NCI-H69 (cell line): ENCODE measurements around the gene MAP1B.
A peak's percentile ranks its signal among the peaks of the same experiment; 100 is the strongest.
"Not testable (repeated sequence)": the region's sequence is repeated elsewhere in the genome, so short reads cannot be mapped to it uniquely, and the experiment has no call there.

Experiments used
- DNase-seq: peaks from one replicate; lab custom pipeline; 2025; lab: John Stamatoyannopoulos, UW

Gene MAP1B

GRCh38 chr5:72107131-72107900 is at the start of gene MAP1B:
Gene MAP1B (plus strand): TSS chr5:72107475. CDS start chr5:72107532, 57 bp downstream.
- peak; percentile 99 for DNase-seq

DNA sequence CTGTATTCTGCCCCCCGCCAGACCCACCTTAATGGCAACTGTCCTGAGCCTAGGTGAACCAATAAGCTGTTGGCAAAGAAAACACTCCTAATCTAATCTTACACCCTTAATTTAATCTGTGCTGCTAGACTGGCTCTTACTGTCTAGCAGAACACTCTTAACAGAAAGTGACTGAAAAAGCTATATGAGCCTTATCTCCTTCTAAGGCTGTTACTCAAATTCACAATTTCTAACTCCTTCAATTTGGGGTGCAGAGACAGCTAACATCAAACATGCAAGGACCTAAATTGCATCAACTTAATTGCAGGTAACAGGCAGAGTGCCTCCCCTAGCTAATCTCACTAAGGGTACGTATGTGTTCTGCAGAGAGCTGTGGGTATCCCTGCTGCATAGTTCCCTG is 49.5 kb upstream of the MAP1B start:
- no peak for DNase-seq

DNA sequence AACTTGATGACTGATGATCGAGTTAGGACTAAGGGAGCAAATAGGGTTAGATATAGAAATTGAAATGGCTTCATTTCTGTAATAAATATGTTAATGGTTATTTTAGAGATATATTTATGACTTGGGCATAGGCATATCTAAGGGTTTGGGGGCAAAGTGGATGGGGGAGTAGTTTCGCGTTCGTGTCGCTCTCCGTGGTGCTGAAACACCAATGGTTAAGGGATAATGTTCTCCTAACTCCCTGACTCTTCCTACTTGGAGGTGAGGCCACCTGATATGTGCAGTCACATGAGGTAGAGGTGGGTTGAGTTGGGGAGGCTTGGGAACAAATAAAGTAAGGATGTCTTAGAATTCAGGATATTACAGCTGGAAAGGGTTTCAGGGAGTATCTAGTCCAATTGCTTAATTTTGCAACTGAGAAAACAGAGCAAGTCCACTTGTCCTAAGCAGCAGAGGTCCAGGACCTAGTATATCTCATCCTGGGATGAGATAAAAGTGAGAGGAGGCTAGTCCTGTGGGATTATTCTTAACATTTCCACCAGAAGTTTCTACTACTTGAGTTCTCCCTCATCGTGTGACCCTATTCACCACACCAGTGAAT is 44.0 kb upstream of the MAP1B start:
- no peak for DNase-seq

DNA sequence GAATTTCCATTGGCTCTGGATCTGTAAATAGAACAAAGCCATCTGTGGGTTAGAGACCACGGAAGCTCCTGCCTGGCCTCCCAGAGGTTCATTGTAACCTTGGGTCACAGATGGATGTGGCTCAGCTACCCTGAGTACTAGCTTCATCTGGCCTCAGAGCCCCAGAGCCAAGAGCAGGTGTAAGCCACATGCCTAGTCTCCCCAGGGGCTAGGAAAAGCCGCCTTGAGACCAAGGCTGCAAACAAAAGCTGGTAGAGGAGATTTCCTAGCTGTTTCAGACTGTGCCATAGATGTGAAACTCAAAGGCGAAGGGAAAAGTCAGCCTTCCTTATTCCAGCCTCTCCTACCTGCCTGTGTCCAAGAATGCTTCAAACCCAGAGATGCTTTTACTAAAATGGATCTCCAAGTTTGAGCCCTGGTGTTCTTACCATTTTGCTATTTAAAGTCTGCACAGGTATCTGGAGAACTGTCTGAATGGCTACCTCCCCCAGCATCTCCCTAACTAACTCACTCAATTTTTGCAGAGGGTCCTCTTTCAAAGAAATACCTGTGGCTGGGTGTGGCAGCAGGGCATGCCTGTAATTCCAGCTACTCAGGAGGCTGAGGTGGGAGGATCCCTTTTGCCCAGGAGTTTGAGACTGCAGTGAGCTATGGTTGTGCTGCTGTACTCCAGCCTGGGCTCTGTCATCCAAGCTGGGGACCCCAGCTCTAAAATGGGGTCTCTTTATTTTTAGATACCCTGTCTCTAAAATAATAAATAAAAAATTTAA is 42.3 kb upstream of the MAP1B start:
- DNase-seq = peak; percentile 98

GRCh38 chr5:72065751-72066255 is 41.5 kb upstream of the MAP1B start:
- DNase-seq = peak; percentile 100

DNA sequence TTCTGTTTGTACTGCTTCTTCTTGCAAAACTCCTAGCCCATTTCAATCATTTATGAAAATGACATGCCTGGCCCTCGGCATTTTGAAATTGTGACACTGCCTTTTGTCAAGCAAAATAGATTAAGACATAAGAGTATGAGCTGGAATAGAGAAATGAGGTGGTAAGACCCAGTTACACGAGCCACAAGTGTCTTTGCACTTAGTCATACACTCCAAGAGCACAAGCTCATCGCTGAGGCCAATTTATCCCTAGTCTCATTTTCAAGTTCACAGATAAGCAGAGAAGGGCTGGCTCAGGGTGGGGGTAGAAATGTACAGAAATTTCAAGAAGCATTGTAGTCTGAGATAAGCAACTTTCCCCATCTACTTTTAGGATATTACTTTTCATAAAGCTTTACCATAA is 40.6 kb upstream of the MAP1B start:
- peak; percentile 58 for DNase-seq

- DNase-seq = peak; percentile 60
These were observed 39.4 kb upstream of the MAP1B start for GRCh38 chr5:72067682-72068470.

GRCh38 chr5:72070529-72070928 is 36.7 kb upstream of the MAP1B start:
- peak; percentile 70 for DNase-seq

GRCh38 chr5:72071906-72072305 is 35.4 kb upstream of the MAP1B start:
- DNase-seq = no peak

- DNase-seq = peak; percentile 63
These were observed 33.0 kb upstream of the MAP1B start for GRCh38 chr5:72074251-72074650.

- DNase-seq = no peak
These were observed 31.8 kb upstream of the MAP1B start for GRCh38 chr5:72075461-72075860.

DNA sequence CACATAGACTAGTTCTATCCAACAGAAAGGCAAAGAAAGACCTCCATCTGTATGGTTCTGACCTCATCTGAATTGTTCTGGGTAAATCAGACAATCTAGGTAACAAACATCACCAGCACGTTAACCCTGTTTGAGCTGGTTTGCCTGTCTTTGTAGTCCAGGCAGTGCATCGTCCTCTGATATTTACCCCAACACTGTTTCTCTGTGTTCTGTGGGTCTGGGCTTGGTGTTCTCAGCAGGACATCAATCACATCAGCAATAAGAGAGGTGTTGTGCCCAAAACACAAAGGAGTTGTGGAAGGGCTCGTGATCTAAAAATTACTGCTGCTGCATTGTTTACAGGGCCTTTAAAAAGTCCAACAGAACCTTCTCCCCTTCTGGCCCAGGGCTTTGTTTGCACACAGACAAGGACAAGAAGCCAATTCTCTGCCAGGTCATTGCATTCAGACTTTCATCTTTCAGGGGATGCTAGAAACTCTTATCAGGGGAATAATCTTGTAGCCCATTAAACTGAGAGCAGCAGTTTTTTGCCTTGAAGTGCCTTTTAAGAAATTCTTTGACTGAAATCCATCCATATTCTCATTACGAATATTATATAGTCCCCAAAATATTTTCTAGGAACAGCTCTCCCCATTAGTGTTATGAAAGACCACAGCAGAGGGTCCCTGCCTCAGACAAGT is 30.5 kb upstream of the MAP1B start:
- peak; percentile 42 for DNase-seq

GRCh38 chr5:72077390-72077789 is 29.9 kb upstream of the MAP1B start:
- no peak for DNase-seq

- DNase-seq = peak; percentile 83
These were observed 28.0 kb upstream of the MAP1B start for GRCh38 chr5:72079288-72079687.

DNA sequence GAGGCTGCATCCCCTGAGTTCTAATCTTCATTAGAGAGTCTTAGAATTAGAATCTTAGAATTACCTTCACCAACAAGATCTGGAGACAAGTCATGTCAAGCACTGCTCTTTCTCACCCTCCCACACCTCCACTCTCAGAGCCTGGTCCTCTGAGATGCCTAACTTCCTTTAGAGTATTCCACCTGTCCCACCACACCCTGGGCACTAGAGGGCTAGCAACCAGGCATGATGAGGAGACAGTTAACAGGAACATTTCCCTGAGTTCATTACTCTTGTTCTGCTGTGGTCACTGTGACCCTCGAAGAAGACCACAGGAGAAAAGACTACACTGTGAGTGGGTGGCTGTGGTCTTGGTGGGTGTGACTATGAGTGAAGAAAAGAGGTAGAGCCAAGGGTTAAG is 25.2 kb upstream of the MAP1B start:
- DNase-seq = no peak

DNA sequence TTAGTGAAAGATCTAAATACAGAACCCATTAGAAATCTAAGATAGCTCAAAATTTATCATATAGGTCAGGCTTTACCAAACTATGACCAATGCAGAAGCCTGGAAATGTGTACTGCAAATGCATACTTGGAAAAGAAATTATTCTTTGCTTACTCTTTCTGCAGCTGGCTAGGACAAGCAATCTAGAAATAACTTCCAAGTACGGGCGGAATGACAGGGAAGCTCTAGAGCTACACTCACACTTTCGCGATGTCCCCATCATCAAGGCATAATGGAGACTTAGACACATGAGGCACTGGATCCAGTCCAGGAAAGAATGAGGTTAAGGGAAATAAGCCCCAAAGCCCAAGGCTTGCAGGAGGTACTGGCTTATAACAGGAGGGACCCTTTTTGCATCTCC is 22.4 kb upstream of the MAP1B start:
- no peak for DNase-seq

DNA sequence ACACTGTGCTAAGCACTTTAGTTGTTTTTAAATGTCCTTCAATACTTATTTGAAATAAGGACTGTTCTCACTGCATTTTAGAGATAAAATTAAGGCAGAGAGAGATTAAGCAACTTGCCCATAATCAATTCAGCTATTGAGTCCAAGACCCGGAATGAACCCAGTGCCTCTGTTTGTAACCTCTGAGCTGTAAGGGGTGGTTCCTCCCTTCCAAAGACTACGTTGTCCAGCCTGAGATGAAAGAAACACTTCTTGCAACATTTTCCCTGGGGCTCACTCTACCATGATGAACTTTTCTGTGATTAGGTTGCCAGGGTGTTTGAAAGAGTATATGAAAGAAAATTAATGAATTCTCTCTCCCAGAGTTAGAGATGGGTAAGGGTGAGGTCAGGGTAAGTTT is 22.0 kb upstream of the MAP1B start:
- DNase-seq = no peak

- DNase-seq = not testable (repeated sequence)
These were observed 17.6 kb upstream of the MAP1B start for GRCh38 chr5:72089713-72090112.

DNA sequence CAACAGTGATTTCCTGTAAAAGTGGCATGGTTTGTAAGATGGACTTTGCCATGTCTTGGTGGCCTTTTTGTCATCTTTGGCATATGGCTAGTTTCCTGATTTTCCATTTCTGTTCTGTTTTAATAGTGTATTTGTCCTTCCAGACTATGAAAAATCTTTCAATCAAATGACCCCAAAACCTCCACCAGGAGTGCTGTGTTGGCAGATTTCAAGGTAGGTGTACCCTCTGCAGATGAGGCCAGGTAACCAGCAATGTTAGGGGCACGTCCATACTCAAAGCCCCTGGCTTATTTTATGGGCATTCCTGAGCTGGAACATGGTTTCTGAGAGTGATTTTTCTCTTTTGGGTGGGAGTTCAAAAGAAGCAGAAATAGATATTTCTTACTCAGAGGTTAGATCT is 15.2 kb upstream of the MAP1B start:
- no peak for DNase-seq

DNA sequence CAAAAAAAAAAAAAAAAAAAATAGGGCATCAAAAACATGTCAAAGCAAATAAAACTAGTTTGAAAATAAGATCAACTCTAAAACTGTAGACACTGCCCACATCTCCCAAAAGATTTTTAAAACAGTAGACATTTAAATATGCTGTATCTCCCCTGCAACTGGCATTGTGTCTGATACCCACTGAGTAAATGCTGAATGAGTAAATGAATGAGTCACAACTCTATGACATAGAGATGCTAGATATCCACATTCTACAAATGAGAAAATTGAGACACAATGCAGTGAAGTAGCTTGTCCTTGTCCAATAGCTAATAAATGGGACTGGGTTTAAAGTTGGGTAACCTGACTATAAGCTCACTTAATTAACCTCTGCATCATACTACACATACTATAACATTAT is 14.1 kb upstream of the MAP1B start:
- DNase-seq = no peak

DNA sequence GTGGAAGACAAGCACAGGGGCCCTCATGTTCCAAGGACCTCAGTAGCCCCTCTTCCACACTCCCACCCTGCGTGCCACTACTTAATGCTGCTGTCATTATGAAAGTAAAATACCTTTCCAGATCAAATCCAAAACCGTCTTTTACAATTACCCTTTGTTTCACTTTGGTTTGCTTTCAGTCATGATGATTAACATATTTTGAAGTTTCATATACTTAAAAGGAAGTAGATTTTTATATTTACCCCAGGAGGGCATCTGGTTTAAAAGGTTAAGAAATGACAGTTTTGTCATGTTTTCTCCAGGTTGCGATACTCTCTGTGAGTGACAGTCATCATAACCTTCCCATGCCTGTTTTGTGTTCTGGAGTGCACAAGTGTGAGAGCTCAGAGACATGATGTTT is 13.5 kb upstream of the MAP1B start:
- DNase-seq = no peak
